Measurements from ENCODE around the gene ANKRD63. TPM values are rescaled to one million over a fixed set of nuclear protein-coding genes. Genes with fewer than 3 reads are reported as not detected.

ANKRD63 gene
- total RNA-seq, 6 experiments from 2014 or later, result not detected

DNA sequence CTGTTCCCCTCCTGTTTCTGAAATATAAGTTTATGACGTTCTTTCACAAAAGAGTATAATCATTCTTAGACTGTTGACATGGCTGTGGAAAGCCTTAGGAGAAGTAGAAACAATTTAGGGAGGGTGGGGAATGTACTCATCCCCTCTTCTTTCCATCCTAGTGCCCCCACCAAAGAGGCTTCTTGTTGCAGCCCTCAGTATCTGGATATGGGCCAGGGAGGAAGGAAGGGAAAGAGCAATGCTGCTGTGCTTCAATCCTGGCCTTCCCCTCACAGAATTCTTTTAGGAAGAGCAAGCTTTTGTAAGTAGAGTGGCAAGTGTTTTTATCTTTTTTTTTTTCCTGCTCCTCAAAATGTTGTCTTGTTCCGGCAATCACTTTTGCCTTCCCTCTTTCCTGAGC lies 42.3 kb upstream of the ANKRD63 start:
- Mint-ChIP-seq H3K27ac (peak overlapping the region; percentile 55), H3K4me1 (ENCODE audit: low read depth) (peaks cover 72% of the 10 kb centered on the region), H3K4me3 (peak overlapping the region; percentile 85), H3K9me3 (no peaks in the 10 kb centered on the region), H3K36me3 (ENCODE audit: low read depth) (peaks cover 11% of the 10 kb centered on the region; the same call in 1 of the 2 replicates), H3K27me3 (ENCODE audit: insufficient read depth) (peaks cover 7% of the 10 kb centered on the region)
- no peak for DNase-seq
- TF ChIP-seq, protein P1, sequence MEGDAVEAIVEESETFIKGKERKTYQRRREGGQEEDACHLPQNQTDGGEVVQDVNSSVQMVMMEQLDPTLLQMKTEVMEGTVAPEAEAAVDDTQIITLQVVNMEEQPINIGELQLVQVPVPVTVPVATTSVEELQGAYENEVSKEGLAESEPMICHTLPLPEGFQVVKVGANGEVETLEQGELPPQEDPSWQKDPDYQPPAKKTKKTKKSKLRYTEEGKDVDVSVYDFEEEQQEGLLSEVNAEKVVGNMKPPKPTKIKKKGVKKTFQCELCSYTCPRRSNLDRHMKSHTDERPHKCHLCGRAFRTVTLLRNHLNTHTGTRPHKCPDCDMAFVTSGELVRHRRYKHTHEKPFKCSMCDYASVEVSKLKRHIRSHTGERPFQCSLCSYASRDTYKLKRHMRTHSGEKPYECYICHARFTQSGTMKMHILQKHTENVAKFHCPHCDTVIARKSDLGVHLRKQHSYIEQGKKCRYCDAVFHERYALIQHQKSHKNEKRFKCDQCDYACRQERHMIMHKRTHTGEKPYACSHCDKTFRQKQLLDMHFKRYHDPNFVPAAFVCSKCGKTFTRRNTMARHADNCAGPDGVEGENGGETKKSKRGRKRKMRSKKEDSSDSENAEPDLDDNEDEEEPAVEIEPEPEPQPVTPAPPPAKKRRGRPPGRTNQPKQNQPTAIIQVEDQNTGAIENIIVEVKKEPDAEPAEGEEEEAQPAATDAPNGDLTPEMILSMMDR (IDR thresholded peaks at IDR 0.05), result no peak

DNA sequence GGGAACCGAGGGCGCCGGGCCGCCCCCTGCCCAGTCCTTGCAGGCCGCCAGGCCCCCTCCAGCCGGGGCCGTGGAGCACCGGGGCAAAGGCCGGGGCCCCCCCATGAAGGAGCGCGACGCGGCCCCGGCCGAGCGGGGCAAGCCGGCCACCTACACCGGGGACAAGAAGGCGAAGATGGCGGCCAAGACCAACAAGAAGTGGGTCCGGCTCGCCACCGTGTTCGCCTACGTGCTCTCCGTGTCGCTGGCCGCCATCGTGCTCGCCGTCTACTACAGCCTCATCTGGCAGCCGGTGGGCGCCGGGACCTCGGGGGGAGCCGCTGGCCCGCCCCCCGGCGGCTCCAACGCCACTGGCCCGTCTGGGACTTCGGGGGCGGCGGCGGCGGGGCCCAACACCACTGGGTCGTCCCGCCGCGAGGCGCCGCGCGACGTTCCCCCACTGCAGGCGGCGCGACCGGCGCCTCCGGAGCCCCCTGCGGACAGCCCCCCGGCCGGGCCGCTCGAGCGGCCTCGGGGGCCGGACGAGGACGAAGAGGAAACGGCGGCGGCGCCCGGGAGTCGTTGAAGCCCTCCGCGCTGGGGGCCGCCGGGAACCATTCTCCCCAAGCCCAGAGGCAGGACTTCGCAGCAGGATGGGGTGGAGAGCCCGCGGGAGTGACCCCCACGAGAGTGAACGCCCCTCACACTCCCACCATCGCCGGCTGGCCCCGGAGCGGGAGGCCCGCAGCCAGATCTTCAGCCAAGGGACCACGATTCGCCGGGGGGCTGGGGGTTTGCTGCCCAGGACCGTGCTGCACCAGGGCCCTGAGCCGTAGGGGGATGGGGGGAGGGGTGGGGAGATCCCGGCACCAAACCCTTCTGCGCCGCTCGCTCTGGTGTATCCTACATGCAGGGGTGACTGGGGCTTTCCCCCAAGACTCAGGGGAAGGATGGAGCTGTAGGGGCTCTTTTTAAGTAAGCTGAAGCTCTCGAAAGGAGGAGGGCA lies 41.4 kb upstream of the ANKRD63 start:
- Mint-ChIP-seq H3K27ac (peak overlapping the region; percentile 52; the same call in 1 of the 2 replicates), H3K4me1 (ENCODE audit: low read depth) (peaks cover 67% of the 10 kb centered on the region)

DNA sequence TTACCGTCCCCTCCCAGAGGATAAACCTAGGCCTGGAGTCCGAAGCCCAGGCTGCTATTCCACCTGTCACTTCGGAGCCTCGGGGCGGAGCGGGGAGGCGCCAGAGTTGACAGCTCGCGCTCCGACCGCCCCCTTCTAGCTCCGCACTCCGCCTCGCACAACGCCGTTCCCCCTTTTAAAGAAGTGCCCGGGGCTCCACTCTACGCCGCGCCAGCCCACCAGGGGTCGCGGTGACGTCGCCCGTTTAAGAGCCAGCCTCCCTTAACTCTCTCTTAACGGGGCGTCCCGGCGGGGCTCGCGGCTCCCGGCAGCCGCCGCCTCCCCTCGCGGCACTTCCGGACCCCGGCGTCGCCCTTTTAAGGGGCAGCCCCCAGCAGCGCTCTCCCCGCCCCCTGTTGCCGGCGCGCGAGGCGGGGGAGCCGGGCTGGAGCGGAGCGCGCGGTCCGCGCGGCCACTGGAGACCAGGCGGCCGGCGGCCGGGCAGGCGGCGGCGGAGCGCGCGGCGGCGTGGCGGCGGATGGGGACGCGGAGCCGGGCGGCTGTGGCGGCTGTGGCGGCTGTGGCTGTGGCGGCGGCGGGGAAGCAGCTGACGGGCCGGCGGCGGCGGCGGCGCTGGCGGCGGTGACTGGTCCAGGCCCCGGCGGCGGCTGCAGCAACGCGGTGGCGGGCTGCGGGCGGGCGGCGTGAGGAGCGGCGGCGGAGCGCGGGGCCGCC lies 40.5 kb upstream of the ANKRD63 start, which contains the start of gene INAFM2:
TSS of gene INAFM2 (plus strand) at position 454 of the 714 bp plus-strand sequence. CDS start 364 bp downstream, outside the sequence.
- peak; percentile 85 for DNase-seq
- Mint-ChIP-seq H3K27me3 (ENCODE audit: insufficient read depth) (peaks cover 2% of the 10 kb centered on the region), H3K9me3 (no peaks in the 10 kb centered on the region), H3K4me1 (ENCODE audit: low read depth) (peaks cover 59% of the 10 kb centered on the region), H3K36me3 (ENCODE audit: low read depth) (peaks cover 11% of the 10 kb centered on the region; the same call in 1 of the 2 replicates), H3K27ac (no peak within 1 kb of the TSS), H3K4me3 (peak within 1 kb of the TSS; percentile 85)
- TF ChIP-seq, protein P1 (IDR thresholded peaks at IDR 0.05), result peak; percentile 82

More for the DNA sequence above, 41.4 kb upstream of the ANKRD63 start:
- peak overlapping the region; percentile 85 for H3K4me3 Mint-ChIP-seq
- H3K9me3 Mint-ChIP-seq, result no peaks in the 10 kb centered on the region
- TF ChIP-seq, protein P1 (IDR thresholded peaks at IDR 0.05), result no peak
- no peak for DNase-seq
- H3K27me3 Mint-ChIP-seq (ENCODE audit: insufficient read depth), result peaks cover 5% of the 10 kb centered on the region
- peaks cover 11% of the 10 kb centered on the region; the same call in 1 of the 2 replicates for H3K36me3 Mint-ChIP-seq (ENCODE audit: low read depth)

DNA sequence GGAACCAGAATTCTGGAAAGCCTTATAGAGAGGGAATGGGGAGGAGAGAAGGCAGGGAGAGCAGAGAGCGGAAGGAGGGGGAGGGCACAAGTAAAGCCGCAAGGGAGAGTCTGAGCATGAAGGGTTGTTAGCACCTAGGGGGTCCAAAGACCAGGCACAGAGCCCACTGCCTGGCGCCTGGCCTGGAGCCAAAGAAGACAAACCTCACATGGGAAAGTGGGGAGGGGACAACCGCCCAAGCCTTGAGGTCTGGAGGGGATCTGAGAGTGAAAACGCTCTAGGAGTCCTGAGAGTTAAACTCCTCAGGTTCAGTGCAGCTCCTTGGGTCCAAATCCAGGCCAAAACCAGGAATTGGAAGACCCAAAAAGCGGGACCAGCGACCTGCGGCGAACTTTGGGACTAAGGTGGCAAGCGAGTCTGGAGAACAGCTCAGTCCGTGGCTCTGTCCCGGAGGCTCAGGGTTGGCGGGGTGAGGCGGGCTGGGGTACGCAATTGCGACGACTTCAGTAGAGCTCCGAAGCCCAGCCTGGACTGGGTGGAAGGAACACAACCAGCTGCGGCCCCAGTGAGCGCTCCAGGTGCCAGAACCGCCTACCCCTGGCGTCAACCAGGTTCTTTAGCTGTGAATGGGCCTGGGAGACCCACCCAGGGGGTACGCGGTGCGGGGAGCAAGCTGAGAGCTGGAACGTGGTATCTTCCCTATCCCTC lies 39.8 kb upstream of the ANKRD63 start:
- peak overlapping the region; percentile 81 for H3K4me3 Mint-ChIP-seq

More for the DNA sequence above, 39.8 kb upstream of the ANKRD63 start:
- no peak for DNase-seq
- Mint-ChIP-seq H3K36me3 (ENCODE audit: low read depth) (peaks cover 11% of the 10 kb centered on the region; the same call in 1 of the 2 replicates), H3K9me3 (no peaks in the 10 kb centered on the region), H3K4me1 (ENCODE audit: low read depth) (peaks cover 52% of the 10 kb centered on the region), H3K27me3 (ENCODE audit: insufficient read depth) (peaks cover 2% of the 10 kb centered on the region), H3K27ac (no peak overlapping the region)
- TF ChIP-seq, protein P1 (IDR thresholded peaks at IDR 0.05), result no peak
